Stimulated activated CD4-positive, alpha-beta T cell treated with anti-CD3 and anti-CD28 coated beads, Interleukin-12 subunit alpha, Interleukin-12 subunit beta, amount 100 ng/mL, for 24 hours (primary cell): ENCODE results near the gene CTNND2.
"Not testable (repeated sequence)": the region's sequence is repeated elsewhere in the genome, so short reads cannot be mapped to it uniquely, and the experiment has no call there.

Experiments used
- DNase-seq, 2 experiments: peaks; one replicate each; pipeline ENCODE4 v3.0.0-alpha.2; 2020; ENCODE audit warnings: low read depth in 2 of 2

The CTNND2 gene

DNA sequence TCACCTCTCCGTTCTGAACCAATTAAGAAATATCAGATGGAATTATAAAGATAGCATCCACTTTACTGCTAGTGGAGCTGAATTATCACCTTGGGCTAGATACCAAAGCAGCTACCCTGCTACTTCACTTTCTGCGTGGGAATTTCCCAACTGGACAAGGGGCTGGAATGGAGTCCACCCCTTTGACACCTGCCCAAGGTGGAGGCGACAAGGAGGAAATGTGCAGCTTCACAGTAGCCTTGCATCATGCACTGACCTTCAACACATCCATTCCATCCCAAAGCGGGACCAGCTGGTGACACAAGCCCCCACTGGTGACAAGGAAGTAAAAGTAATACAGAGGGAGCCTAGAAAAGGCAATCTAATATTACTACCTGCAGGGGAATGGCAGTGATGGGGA is 30.7 kb downstream of the CTNND2 start:
- no peak for DNase-seq

DNA sequence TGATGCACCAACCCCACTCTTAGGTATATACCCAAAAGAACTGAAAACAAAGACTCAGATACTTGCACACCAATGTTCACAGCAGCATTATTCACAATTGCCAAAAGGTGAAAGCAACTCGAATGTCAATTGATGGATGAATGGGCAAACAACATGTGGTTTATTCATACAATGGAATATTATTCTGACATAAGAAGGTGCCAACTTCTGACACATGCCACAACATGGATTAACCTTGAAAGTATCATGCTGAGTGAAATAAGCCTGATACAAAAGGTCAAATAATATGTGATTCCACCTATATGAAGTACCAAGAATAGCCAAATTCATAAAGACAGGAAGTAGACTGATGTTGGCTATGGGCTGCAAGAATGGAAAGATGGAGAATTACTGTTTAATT is 35.0 kb downstream of the CTNND2 start:
- DNase-seq, result no peak

DNA sequence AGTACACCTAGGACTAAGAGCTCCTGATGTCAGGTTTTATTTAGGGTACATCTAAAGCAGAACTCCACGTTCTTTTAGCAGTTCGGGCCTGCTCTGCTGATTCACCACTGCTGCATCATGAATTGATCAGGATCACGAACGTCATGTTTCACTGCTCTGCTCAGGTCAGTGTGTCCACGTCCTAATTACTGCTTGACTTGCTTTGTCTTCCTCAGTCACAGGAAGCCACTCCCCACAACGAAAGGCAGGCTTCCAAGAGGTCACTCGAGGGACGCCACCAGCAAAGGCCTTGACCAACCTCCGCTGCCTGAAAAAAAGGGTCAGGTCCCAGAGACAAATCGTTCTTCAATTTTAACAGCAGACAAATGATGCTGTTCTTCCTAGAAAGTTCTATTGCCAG is 40.3 kb downstream of the CTNND2 start:
- no peak for DNase-seq

DNA sequence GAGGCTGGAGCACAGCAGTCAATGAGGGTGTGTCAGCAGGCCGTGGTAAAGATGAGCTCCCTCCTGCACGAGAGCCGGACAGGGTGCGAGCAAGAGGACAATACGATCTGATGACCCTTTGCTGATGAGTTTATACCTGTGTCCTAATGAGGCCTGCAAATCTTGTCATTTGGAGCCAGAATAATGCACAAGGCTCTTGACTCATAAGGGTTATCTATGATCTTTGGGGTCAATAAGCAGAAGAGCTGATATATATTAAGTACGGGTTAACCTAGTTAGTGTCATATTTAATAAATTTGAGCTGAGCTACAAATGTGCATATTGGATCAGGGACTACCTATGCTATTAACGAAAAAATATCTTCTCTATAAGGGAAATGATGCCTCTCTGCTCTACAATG is 46.9 kb downstream of the CTNND2 start:
- DNase-seq, result no peak

DNA sequence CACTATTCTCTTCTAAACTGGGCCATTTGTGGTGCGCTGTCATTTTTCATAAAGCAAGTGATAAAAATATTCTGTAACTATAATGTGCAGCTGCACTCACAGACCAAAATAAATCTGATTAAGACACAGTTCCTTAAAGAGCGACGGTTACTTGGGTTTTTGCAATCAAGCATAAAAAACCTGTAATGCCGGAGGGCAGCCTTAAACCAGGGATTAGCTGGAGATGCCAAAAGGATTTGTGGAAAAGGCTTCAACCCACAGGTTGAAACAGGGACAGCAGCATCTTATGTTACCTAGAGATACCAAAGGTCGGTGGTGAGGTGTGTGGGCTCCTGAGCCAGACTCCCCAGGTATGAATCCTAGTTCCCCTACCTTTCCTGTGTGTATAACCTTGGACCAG is 49.3 kb downstream of the CTNND2 start:
- no peak for DNase-seq

DNA sequence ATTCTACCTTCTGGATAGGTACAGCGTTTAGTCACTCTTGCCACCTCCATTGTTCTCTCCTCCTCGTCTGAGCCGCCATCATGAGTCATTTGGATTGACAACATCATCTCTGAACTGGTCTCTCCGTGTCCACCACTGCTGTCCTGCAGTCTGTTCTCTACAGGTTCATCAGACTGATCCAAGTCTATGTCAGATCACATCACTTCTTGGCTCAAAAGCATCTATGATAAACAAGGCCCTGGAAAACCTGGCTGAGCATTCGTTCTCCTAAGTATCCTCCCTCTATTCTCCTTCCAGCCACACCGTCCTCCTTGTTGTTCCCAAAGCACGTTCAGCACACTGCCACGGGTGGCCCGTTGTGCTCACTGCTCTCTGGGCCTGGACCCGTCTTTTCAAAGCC is 50.5 kb downstream of the CTNND2 start:
- DNase-seq, result no peak

DNA sequence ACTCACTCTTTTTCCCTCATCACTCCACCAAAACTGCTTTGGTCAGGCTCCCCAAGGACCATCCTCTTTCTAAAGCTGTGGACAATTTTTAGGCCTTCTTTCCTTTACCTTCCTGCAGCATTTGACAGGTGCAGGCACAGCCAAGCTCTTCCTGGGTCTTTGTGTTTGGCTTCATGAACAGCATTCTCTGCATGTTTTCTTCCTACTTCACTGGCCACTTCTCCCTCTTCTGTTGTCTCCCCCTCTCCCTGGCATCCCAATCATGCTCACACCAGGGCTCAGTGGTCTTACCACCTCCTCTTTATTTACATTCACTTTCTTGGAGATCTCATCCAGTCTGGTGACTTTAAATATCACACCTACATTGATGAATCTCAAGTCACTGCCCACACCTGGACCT is 51.1 kb downstream of the CTNND2 start:
- no peak for DNase-seq

DNA sequence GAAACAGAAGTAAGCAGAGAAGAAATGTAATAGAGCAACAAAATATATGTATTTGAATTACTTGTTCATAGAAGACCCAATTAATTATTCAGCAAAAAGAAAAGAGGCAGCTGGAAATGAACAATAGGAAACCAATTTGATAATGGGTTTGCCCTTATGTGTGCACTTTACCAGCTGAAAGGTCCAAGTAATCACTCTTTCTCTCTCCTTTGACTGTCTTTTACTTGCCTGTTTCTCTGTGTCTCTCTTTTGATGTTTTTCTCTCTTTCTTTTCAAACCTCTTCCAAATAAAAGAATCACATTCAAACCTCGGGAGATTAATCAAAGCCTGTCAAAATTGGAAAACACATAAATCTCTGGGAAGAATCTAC is 51.5 kb downstream of the CTNND2 start:
- no peak for DNase-seq

DNA sequence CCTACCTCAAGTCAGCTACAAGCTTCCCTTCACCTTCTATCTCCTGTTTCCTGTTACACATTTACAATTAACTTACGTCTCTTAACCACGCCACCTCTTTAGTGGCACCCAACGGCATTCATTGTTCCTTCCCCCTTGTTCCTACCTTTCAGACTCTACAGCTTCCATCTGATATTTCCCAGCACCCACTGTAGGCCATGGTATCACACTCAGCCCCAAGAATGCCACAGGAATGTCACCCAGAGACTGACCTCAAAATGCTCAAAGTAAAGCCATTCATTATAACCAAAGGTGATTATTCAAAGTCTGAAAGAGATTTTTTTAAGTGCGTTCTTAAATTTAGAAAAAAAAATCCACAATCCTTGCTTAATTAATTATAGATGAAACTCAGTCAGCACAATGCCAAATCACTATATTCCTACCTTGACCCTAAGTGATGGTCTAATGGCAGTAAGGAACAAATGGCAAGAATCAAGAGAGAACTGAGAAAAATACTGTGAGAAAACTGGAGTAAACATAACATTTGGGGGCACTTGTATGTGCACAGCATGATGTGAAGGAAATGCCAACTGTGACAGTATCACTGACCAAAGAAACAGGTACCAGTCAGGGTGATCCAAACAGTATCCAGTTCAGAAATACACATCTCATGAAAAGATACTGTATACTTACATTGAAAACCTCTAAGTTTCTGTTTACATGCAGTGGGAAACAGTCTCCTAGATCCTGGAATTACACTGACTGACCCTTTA is 52.1 kb downstream of the CTNND2 start:
- no peak for DNase-seq

DNA sequence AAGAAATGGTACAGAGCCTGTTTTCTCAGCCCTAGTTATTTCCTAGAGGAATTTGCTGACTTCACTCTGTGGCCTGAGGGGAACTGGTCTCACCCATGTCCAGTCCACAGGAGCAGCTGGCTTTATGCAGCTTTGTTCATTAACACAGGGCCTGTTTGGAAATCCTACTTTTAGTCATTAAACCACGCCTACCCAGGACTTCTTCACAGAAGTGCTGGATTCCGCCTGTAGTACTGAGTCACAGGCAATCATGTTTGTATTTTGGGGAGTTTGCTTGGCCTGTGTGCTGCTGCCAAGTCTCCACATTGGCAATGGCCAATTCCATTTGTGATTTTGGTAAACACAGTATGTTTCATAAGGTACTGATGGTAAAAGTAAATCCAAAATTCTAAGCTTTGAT is 52.8 kb downstream of the CTNND2 start:
- DNase-seq, result no peak

DNA sequence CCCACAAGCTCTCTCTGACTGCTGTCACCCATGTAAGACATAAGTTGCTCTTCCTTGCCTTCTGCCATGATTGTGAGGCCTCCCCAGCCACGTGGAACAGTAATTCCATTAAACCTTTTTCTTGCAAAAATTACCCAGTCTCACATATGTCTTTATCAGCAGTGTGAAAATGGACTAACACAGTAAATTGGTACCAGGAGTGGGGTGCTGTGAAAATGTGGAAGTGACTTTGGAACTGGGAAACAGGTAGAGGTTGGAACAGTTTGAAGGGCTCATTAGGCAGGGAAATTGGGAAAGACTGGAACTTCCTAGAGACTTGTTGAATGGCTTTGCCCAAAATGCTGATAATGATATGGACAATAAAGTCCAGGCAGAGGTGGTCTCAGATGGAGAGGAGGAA is 75.7 kb downstream of the CTNND2 start:
- not testable (repeated sequence) for DNase-seq

DNA sequence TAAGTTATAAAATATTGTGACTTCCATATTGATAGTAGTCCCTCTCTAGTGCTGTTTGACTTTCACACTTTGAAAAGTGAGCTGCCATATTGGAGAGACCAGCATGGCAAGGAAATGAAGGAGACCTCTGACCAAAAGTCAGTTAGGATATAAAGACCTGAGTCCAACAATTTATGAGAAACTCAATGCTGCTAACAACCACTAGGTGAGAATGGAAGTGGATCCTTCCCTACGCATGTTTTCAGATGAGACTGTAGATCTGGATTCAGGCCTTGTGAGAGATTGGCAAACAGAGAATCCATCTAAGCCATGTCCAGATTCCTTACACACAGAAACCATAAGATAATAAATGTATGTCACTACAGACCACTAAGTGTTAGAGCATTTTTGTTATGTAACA is 81.6 kb downstream of the CTNND2 start:
- no peak for DNase-seq

DNA sequence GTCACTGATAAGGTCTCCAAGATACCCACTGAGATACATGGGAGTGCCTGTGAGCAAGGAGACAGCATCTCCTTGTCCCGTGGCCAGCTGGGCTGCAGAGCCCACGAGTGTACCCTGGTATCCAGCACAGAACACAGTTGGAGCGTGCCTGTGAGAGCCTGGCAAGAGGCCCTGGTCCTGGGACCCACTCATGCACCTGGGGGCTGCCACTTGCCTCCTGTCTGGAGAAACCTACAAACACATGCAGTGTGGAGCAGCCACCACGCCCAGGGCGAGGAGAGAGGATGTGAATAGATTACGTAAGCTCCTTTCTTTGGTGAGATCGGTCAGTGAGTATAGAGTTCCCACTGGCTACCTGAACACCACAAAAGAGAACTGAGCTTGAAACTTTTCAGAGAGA is 88.3 kb downstream of the CTNND2 start:
- no peak for DNase-seq

DNA sequence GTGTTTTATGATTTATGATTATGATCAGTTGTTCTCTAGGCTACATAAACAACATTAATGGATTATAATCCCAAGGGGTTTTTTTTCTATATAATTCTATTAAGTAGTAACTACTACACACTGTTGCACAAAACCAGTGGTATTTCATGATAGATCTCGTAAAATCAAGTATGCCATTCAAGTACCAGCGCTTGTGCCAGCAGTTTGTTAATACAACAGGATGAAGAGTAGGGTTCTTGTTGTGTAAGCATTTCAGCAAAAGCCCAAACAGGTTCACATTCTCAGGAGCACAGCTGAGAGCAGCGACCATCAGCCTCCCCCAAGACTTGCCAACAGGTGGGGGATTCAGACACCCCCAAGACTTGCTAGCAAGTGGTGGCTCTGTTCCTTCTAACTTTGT is 88.8 kb downstream of the CTNND2 start:
- DNase-seq, result no peak

DNA sequence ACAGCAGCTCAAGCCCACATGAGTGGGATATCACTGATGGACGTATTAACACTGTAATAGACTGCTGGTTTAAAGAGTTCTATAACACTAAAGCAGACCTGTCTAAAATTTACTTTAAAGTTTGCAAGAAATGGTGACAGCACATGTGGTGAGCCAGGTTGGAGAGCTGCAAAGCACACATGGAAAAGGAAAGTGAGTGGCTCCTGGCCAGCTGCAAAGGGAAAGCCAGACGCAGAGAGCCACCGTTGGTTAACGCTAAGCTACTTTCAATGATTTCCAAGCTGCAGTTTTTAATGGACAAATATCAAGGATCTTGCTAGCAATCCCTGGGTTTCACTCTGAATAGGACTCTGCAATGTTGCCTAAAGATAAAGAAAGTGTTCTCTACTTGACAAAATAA is 89.9 kb downstream of the CTNND2 start:
- DNase-seq, result no peak

DNA sequence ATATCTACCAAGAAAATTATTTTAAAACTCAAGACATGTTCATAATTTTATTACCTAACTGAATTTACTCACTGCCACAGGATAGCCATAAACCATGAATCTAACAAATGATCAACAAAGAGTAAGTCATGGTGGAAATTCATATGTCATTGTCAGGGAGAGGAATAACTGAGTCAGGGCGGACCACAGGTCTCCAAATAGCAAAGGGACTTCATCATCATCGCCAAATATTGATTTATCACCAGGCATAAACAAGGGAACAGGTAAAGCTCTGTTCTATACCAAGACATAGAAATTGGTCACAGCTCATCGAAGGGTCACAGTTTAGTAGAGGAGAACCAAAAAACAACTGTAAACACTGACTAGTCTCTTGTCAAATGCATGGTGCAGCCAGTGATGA is 94.8 kb downstream of the CTNND2 start:
- no peak for DNase-seq

DNA sequence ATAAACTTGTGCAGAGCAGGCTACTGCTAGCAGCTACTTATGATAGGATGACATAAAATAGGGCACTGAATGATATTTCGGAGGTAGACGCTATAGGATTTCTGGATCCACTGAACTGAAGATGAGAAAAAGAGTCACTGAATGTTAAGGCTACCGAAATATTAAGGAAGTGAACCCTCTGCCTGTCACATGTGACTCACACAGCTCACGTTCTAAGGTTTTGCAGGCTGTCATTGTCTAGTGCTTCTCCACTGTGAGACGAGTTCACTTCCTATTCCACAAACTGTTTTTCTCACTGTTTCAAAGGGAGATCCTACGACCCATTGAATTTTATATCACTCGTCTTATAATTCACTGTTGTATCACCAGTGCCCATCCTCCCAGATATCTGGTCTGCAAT is 100.8 kb downstream of the CTNND2 start:
- DNase-seq, result no peak

DNA sequence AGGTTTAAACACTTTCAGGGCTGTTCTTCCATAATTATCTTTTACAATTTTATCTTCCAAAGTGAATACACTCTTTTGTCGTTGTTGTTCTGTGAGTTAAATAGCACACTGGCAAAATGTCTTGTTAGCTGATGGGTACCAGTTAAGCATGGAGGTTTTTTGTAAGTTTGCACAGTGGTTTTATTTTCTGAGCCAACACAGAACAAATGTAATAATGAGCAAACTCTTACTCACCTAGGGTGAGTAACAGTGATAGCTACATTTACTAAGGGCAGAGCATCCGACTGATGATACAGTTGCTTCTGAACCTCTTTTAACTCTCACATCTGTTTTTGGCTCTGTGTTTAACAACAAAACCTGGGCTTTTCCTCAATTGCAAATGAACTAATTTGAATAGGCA is 103.2 kb downstream of the CTNND2 start:
- no peak for DNase-seq

DNA sequence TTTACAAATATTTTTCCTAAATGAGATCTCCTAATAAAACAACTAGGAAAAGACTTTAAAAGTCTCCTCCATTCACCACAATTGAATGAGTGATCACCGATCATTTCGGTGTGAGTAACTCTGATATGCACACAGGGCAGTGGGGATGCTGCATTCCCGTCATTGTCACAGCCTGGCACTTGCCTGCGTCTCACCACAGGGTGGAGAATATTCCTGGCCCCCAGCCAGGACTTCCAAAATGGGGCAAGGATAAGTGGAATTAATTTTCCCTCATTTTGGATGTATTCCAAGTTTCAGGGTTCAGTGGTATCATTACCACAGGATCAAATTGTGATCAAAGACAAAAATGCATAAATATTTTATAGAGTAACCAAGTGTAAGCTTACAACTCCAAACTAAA is 107.1 kb downstream of the CTNND2 start:
- DNase-seq, result no peak

DNA sequence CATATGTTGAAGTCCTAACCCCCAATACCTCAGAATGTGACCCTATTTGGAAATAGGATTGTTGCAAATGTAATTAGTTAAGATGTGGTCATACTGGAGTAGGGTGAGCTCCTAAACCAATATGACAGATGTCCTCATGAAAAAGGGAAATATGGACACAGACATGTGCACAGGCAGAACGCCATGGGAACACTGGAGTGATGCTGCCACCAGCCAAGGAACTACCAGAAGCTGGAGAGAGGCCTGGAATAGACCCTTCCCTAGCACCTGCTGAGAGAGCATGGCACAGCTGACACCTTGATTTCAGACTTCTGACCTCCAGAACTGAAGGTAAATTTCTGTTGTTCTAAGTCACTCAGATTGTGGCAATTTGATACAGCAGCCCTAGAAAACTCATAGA is 110.8 kb downstream of the CTNND2 start:
- DNase-seq, result no peak

DNA sequence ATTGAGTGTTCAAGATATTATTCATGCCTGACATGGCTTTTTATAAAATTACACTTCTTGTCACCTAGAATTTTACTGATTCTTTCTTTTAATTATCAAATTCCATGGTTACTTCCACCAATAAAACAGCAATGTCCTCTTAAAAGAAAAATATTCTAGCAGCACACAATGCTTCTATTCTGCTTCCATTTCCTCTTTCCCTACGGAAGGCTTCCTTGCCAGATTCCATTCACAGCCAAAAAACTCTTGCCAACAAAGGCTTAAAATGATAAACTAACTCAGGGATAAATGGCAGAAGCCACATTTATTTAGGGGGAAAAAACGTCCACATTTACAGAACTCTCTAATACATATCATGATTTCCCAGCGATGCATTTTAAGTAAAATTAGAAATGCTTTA is 111.6 kb downstream of the CTNND2 start:
- no peak for DNase-seq

DNA sequence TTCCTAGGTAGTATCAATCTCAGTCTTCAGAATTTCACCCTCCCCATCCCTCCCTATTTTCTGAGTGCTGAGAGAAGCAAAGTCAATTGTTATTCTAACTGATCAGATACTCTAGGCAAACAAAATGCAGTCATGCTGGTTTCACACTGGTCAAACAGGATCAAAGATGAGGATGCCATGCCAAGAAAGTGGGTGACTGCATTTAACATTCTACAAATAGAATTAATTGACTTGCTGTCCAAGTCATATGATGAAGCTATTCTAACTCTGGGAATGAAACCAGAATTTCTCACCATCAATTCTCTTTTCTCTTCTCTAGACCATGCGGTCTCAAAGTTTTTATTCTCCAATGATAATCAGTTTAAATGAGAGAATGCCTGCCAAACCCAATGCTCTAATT is 112.5 kb downstream of the CTNND2 start:
- DNase-seq, result no peak

DNA sequence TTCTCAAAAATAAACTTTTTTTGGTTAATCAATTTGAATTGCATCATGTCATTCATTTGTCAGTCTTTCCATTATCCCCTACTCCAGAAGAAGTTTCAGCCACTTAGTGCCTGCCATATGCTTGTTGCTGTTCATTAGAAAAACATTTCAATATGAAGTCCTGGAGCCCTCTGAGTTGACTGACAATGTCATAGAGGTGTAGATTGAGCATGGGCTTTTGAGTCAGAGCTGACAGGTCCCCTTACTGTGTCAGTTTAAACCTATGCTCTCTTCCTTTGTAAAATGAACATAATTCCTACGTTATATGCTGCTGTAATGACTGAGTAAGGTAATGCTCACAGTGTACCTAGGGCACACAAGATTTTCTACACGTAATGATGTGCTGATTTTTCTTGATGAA is 114.0 kb downstream of the CTNND2 start:
- DNase-seq, result no peak

DNA sequence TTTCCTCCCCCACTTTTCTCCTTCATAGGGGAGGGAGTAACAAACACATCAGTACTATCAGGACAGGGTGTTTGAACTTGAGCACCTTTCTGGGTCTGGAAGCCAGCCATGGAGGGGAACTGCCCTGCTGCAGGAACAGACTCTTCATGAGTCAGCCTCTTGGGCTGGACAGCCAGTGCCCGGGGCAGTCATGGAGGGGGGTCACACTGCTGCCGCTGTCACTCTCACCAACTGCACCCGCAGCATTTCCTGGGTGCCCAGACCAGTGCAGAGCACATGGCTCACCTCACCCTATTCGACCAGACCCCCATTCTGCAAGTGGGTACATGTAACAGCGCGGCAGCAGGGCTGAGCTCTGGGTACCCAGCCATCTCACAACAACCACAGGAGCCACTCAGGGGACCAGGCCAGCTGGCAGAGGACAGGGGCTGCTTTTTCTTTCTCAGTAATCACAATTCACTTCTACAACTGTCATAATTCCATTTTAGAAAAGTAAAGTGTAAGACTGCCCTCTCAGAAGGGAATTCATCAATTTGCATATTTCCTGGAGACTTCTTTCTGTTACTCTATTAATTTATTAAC is 118.4 kb downstream of the CTNND2 start:
- DNase-seq, result no peak
